H1 (cell line): ENCODE measurements around the gene PSME4. TPM values are rescaled to one million over a fixed set of nuclear protein-coding genes. Genes with fewer than 3 reads are reported as not detected.
"Not testable (repeated sequence)": the region's sequence is repeated elsewhere in the genome, so short reads cannot be mapped to it uniquely, and the experiment has no call there.

Source experiments
- CTCF ChIA-PET: fragments of 300-600 bp; sonication (Branson Sonifier 250); formaldehyde crosslinking; loops from one replicate; lab custom pipeline; 2021; ENCODE audit not compliant: partially characterized antibody; lab: Charles Lee
- POLR2A ChIA-PET: fragments of 300-600 bp; sonication (Branson Sonifier 250); formaldehyde crosslinking; loops from one replicate; lab custom pipeline; 2021; ENCODE audit warnings: inconsistent platforms; ENCODE audit not compliant: partially characterized antibody; lab: Charles Lee
- DNase-seq, 2 experiments: peaks; one replicate each; pipeline versions ENCODE4 v3.0.0 to v3.0.0-alpha.2; 2010 to 2022; ENCODE audit warnings: low spot score in 2 of 2, low read depth in 1 of 2, mixed read lengths in 1 of 2
- FAIRE-seq: peaks from 2 replicates; lab custom pipeline; 2011; peaks lifted over from hg19 to GRCh38; lab: Jason Lieb, UNC
- H2AFZ ChIP-seq: 2 replicates; pipeline ENCODE4 v1.8.1; 2012; ENCODE audit warnings: low read length, inconsistent platforms
- H2AK5ac ChIP-seq: 2 replicates; pipeline ENCODE4 v1.6.1; 2013; ENCODE audit warnings: low read depth, low read length
- H2BK120ac ChIP-seq: replicated peaks from 2 replicates; pipeline ENCODE3; 2013; ENCODE audit warnings: low read depth, low read length, inconsistent platforms
- H2BK12ac ChIP-seq: 2 replicates; pipeline ENCODE4 v1.6.1; 2013; ENCODE audit warnings: low read depth, low read length
- H2BK15ac ChIP-seq: 2 replicates; pipeline ENCODE4 v1.6.1; 2013; ENCODE audit warnings: low read length
- H2BK20ac ChIP-seq: 2 replicates; pipeline ENCODE4 v1.6.1; 2013; ENCODE audit warnings: low read length
- H2BK5ac ChIP-seq: 2 replicates; pipeline ENCODE4 v1.6.1; 2013; ENCODE audit warnings: low read depth, low read length
- H3K14ac ChIP-seq: 2 replicates; pipeline ENCODE4 v1.6.1; 2013; ENCODE audit warnings: inconsistent platforms; ENCODE audit not compliant: insufficient read length
- H3K18ac ChIP-seq: 2 replicates; pipeline ENCODE4 v1.6.1; 2013; ENCODE audit warnings: low read length; ENCODE audit errors: extremely low read depth
- H3K23ac ChIP-seq: 2 replicates; pipeline ENCODE4 v1.6.1; 2013; ENCODE audit warnings: inconsistent platforms; ENCODE audit not compliant: insufficient read length
- H3K23me2 ChIP-seq: 2 replicates; pipeline ENCODE4 v1.6.1; 2013; ENCODE audit warnings: low read depth, low read length
- H3K27ac ChIP-seq: 2 replicates; pipeline ENCODE4 v1.6.1; 2011; ENCODE audit warnings: low read depth, low read length, inconsistent platforms
- H3K27me3 ChIP-seq, 4 experiments: replicated peaks in 1 of 4; 1 replicate in 1 of 4; 2 replicates in 3 of 4; pipeline versions ENCODE4 v1.6.1 to v1.8.1; 2011 to 2013; ENCODE audit warnings: low read length in 3 of 4, mild to moderate bottlenecking in 3 of 4, inconsistent platforms in 2 of 4, mixed read lengths in 2 of 4, moderate library complexity in 1 of 4; ENCODE audit not compliant: control insufficient read depth in 3 of 4, insufficient read depth in 3 of 4; ENCODE audit errors: extremely low read depth in 1 of 4
- H3K36me3 ChIP-seq, 4 experiments: 2 replicates each; pipeline versions ENCODE4 v1.6.1 to v1.8.1; 2011 to 2013; ENCODE audit warnings: mild to moderate bottlenecking in 4 of 4, low read length in 3 of 4, moderate library complexity in 2 of 4, control low read depth in 1 of 4, inconsistent platforms in 1 of 4; ENCODE audit not compliant: insufficient read depth in 4 of 4, control insufficient read depth in 2 of 4
- H3K4ac ChIP-seq: replicated peaks from 2 replicates; pipeline ENCODE3; 2013; ENCODE audit warnings: low read length, low read depth, mixed read lengths, inconsistent platforms; ENCODE audit not compliant: insufficient read length
- H3K4me1 ChIP-seq, 4 experiments: replicated peaks in 1 of 4; 1 replicate in 1 of 4; 2 replicates in 3 of 4; pipeline versions ENCODE4 v1.6.1 to v1.8.1; 2011 to 2013; ENCODE audit warnings: low read length in 3 of 4, inconsistent platforms in 2 of 4, mixed read lengths in 1 of 4; ENCODE audit not compliant: insufficient read depth in 4 of 4, control insufficient read depth in 3 of 4
- H3K4me2 ChIP-seq, 2 experiments: 2 replicates each; pipeline versions ENCODE4 v1.6.1 to v1.8.1; 2011 to 2013; ENCODE audit warnings: low read depth in 2 of 2, low read length in 2 of 2, control low read depth in 1 of 2, inconsistent platforms in 1 of 2, mild to moderate bottlenecking in 1 of 2; ENCODE audit not compliant: insufficient read depth in 1 of 2
- H3K4me3 ChIP-seq, 4 experiments: fragments of 200-600, 300-600 bp in 1 of 4; sonication (generic), shearing (Covaris generic), sonication (Bioruptor Twin) in 1 of 4; 2 replicates each; pipeline versions ENCODE4 v1.5.1 to v1.8.1; 2011 to 2016; ENCODE audit warnings: low read length in 4 of 4, low read depth in 3 of 4, control low read depth in 2 of 4, inconsistent platforms in 2 of 4, mild to moderate bottlenecking in 2 of 4, mixed read lengths in 1 of 4, moderate library complexity in 1 of 4; ENCODE audit not compliant: insufficient read depth in 2 of 4; ENCODE audit errors: extremely low read depth in 1 of 4
- H3K56ac ChIP-seq: replicated peaks from 2 replicates; pipeline ENCODE3; 2013; ENCODE audit warnings: low read depth, mild to moderate bottlenecking, mixed read lengths, low read length, inconsistent platforms; ENCODE audit not compliant: insufficient read length
- H3K79me1 ChIP-seq: 2 replicates; pipeline ENCODE4 v1.6.1; 2013; ENCODE audit warnings: low read depth, low read length, control low read depth
- H3K79me2 ChIP-seq, 2 experiments: 2 replicates each; pipeline versions ENCODE4 v1.6.1 to v1.8.1; 2012 to 2013; ENCODE audit warnings: low read length in 2 of 2, mild to moderate bottlenecking in 2 of 2, inconsistent platforms in 1 of 2; ENCODE audit not compliant: insufficient read depth in 2 of 2, control insufficient read depth in 1 of 2
- H3K9ac ChIP-seq, 4 experiments: replicated peaks in 1 of 4; 1 replicate in 1 of 4; 2 replicates in 3 of 4; pipeline versions ENCODE4 v1.6.1 to v1.8.1; 2011 to 2013; ENCODE audit warnings: low read depth in 3 of 4, low read length in 3 of 4, control low read depth in 2 of 4, mild to moderate bottlenecking in 2 of 4, moderate library complexity in 2 of 4, inconsistent platforms in 1 of 4; ENCODE audit errors: extremely low read depth in 1 of 4
- H3K9me3 ChIP-seq, 2 experiments: 2 replicates each; pipeline versions ENCODE4 v1.6.1 to v1.8.1; 2012 to 2013; ENCODE audit warnings: mild to moderate bottlenecking in 2 of 2, moderate library complexity in 2 of 2, control low read depth in 1 of 2, inconsistent platforms in 1 of 2, low read depth in 1 of 2, low read length in 1 of 2, mixed read lengths in 1 of 2; ENCODE audit not compliant: insufficient read depth in 2 of 2
- H4K20me1 ChIP-seq, 2 experiments: replicated peaks in 1 of 2; 2 replicates each; pipeline versions ENCODE3 to v1.8.1; 2011 to 2013; ENCODE audit warnings: inconsistent platforms in 2 of 2, low read length in 2 of 2, mild to moderate bottlenecking in 1 of 2; ENCODE audit not compliant: insufficient read depth in 2 of 2, control insufficient read depth in 1 of 2
- H4K5ac ChIP-seq: 2 replicates; pipeline ENCODE4 v1.6.1; 2013; ENCODE audit warnings: low read length, low read depth, mixed read lengths, inconsistent platforms; ENCODE audit not compliant: insufficient read length
- H4K8ac ChIP-seq: 2 replicates; pipeline ENCODE4 v1.8.0; 2013; ENCODE audit warnings: mild to moderate bottlenecking, moderate library complexity, low read length, inconsistent platforms; ENCODE audit not compliant: insufficient read depth; ENCODE audit errors: extremely low read depth
- H4K91ac ChIP-seq: replicated peaks from 2 replicates; pipeline ENCODE3; 2013; ENCODE audit warnings: low read length, mixed read lengths, inconsistent platforms; ENCODE audit not compliant: insufficient read length
- WGBS, 2 experiments: shearing (Covaris generic) in 1 of 2; methylation state at CpG; one replicate each; pipeline versions ENCODE4 v1.1.6 to v1.1.7; 2013 to 2015; ENCODE audit warnings: low lambda C conversion rate in 2 of 2, mixed read lengths in 2 of 2, inconsistent platforms in 1 of 2, low coverage in 1 of 2, missing lambda C conversion rate in 1 of 2; ENCODE audit not compliant: insufficient replicate concordance in 2 of 2, insufficient coverage in 1 of 2, insufficient read length in 1 of 2; ENCODE audit errors: extremely low coverage in 1 of 2, missing lambda C conversion rate in 1 of 2; 5-methylcytosine and 5-hydroxymethylcytosine counted together
- polyA plus RNA-seq, 7 experiments: library from polyadenylated mRNA; depleted of rRNA in 3 of 7; stranded (reverse) in 5 of 7; unstranded in 2 of 7; fragments of >200 nt in 5 of 7; fragments of 200-250 nt in 2 of 7; gene quantifications; 1 replicate in 5 of 7; 2 replicates in 1 of 7; 4 replicates in 1 of 7; pipeline versions ENCODE4 v1.2.1 to v1.2.3, GENCODE V29; 2011 to 2013; ENCODE audit warnings: missing spikeins in 2 of 7, mixed read lengths in 2 of 7
- total RNA-seq: library from RNA; stranded (reverse); fragmentation: NEBNext Ultra II Directional; extraction: Animal tissue kit (Norgen Biotek cat#: 25700); gene quantifications from 2 replicates; pipeline ENCODE4 v1.2.1, GENCODE V29; 2021

Gene PSME4
- total and polyA plus RNA-seq, 2 of the 8 experiments (the other 6 are each of a cell fraction or from before 2014, with no cell fraction given): 42.2 to 116 TPM

GRCh38 chr2:53829980-53830290, 140.9 kb downstream of the PSME4 start:
- H2BK120ac ChIP-seq, H3K27me3 ChIP-seq, H2AFZ ChIP-seq, H4K20me1 ChIP-seq, H2BK15ac ChIP-seq, H3K23me2 ChIP-seq, H4K8ac ChIP-seq, H3K79me2 ChIP-seq, H4K5ac ChIP-seq, DNase-seq, H3K79me1 ChIP-seq, H2AK5ac ChIP-seq, H3K18ac ChIP-seq, H3K4me3 ChIP-seq, H2BK20ac ChIP-seq, H3K4me2 ChIP-seq, H3K9ac ChIP-seq, H3K9me3 ChIP-seq, H3K27ac ChIP-seq, H3K4ac ChIP-seq, H3K14ac ChIP-seq, H4K91ac ChIP-seq, H3K4me1 ChIP-seq, FAIRE-seq, H2BK5ac ChIP-seq, H2BK12ac ChIP-seq, H3K36me3 ChIP-seq, H3K56ac ChIP-seq, H3K23ac ChIP-seq: not testable (repeated sequence)
- WGBS, 2 experiments: 96% methylated on average over 4 of the region's 4 CpGs; no CpG with 5 or more reads in 1 of the 2 experiments
- POLR2A ChIA-PET: interaction anchor here (0.7 kb wide), 1 partner anchor 11 kb away, joined by 3 read pairs; no protein-coding TSS in a partner anchor
- CTCF ChIA-PET: interaction anchor here (0.6 kb wide), 1 partner anchor 8 kb away, joined by 3 read pairs; no protein-coding TSS in a partner anchor
